ENCODE results near the gene AP2M1.

AP2M1 gene

DNA sequence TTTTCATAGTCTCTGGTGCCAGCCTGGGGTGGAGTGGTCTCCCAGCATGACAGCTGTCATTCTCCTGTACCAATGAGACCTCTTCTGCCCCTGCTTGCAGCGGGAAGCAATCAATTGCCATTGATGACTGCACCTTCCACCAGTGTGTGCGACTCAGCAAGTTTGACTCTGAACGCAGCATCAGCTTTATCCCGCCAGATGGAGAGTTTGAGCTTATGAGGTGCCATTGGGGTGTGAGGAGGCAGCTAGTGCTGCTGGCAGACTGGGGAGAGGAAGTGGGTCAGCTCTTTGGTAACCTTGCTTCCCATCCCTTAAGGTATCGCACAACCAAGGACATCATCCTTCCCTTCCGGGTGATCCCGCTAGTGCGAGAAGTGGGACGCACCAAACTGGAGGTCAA lies 6.9 kb downstream of the AP2M1 start:
- H3K27ac ChIP-seq = peak overlapping the region; percentile 32
- ChIA-PET POLR2A (ENCODE audit: low non-redundant PET) (no interaction called here), CTCF (interaction anchor here (1.2 kb wide), 1 partner anchor 52 kb away, joined by 3 read pairs; no protein-coding TSS in a partner anchor)
- TF ChIP-seq, protein P1, sequence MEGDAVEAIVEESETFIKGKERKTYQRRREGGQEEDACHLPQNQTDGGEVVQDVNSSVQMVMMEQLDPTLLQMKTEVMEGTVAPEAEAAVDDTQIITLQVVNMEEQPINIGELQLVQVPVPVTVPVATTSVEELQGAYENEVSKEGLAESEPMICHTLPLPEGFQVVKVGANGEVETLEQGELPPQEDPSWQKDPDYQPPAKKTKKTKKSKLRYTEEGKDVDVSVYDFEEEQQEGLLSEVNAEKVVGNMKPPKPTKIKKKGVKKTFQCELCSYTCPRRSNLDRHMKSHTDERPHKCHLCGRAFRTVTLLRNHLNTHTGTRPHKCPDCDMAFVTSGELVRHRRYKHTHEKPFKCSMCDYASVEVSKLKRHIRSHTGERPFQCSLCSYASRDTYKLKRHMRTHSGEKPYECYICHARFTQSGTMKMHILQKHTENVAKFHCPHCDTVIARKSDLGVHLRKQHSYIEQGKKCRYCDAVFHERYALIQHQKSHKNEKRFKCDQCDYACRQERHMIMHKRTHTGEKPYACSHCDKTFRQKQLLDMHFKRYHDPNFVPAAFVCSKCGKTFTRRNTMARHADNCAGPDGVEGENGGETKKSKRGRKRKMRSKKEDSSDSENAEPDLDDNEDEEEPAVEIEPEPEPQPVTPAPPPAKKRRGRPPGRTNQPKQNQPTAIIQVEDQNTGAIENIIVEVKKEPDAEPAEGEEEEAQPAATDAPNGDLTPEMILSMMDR (conservative IDR thresholded peaks at IDR 0.05; ENCODE audit: low read depth) = no peak
- DNase-seq (ENCODE audit: low spot score) = no peak

DNA sequence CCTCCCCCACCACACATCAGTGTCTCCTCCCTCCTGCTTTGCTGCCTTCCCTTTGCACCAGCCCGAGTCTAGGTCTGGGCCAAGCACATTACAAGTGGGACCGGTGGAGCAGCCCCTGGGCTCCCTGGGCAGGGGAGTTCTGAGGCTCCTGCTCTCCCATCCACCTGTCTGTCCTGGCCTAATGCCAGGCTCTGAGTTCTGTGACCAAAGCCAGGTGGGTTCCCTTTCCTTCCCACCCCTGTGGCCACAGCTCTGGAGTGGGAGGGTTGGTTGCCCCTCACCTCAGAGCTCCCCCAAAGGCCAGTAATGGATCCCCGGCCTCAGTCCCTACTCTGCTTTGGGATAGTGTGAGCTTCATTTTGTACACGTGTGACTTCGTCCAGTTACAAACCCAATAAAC lies 9.0 kb downstream of the AP2M1 start:
- POLR2A ChIA-PET (ENCODE audit: low non-redundant PET) = no interaction called here
- CTCF ChIA-PET = no interaction called here
- no peak for DNase-seq (ENCODE audit: low spot score)
- H3K27ac ChIP-seq = peak overlapping the region; percentile 57
- TF ChIP-seq, protein P1 (conservative IDR thresholded peaks at IDR 0.05; ENCODE audit: low read depth) = no peak

DNA sequence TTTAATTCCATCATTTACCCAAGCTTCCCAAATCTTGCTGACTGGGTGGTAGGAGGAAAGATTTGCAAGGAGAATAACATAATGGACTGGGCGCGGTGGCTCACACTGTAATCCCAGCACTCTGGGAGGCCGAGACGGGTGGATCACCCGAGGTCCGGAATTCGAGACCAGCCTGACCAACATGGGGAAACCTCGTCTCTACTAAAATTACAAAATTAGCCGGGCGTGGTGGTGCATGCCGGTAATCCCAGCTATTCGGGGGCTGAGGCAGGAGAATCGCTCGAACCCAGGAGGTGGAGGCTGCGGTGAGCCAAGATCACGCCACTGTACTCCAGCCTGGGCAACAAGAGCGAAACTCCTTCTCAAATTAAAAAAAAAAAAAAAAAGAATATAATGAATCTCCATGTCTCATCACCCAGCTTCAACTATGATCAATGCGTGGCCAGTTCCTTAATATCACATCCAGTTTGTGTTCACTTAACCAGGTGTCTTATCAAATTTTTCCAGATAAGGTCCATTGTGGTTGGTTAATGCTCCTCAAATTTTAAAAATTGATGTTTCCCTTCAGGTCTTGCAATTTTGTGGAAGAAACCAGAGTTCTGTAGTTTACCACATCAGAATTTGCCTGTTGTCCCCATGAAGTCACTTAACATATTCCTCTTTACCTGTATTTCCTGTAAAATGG lies 10.0 kb downstream of the AP2M1 start:
- peak overlapping the region; percentile 57 for H3K27ac ChIP-seq
- no peak for DNase-seq (ENCODE audit: low spot score)
- TF ChIP-seq, protein P1 (conservative IDR thresholded peaks at IDR 0.05; ENCODE audit: low read depth) = no peak
- ChIA-PET CTCF (interaction anchor here (0.9 to 1.2 kb wide), 2 partner anchors 43 to 48 kb away, joined by 5 read pairs; no protein-coding TSS in a partner anchor), POLR2A (ENCODE audit: low non-redundant PET) (no interaction called here)

DNA sequence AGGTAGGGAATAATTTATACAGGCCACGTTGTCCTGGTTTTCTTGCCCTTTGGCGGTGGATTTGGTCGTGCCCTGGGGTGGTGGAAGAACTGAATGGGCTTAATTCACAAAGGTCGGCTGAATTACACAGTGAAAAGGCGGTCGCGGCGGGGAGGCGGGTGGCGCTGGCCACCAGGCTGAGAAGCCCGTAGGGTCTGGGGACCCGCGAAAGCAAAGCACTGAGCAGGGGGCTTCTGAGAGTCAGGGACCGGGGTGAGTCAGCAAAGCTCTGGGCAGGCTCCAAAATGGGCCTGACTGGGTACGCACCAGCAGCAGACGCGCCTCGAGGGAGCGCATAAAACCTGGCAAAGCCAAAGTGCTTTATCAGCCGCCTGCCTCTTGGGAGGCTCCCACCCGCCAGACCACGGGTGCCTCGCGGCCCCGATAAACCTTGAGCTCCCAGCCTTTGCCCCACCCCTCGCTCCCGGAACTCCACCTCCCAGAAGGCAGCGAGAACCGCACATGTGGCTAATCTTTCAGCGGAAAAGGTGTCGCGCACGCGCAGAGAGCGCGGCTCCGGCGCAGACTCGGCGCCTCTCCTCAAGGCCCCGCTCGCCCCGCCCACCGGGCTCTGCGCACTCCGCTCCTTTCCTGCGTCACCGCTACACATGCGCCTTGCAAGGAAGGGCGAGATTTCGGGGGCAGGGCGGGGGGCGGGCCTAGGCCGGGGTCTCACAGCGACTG lies 11.0 kb downstream of the AP2M1 start:
- peak overlapping the region; percentile 93 for H3K27ac ChIP-seq
- POLR2A ChIA-PET (ENCODE audit: low non-redundant PET) = interaction anchor here (1.3 kb wide), 1 partner anchor 9 kb away, joined by 5 read pairs; no protein-coding TSS in a partner anchor
- CTCF ChIA-PET = interaction anchor here (0.9 to 1.2 kb wide), 2 partner anchors 42 to 49 kb away, joined by 5 read pairs; no protein-coding TSS in a partner anchor
- peak; percentile 97 for DNase-seq (ENCODE audit: low spot score)
- TF ChIP-seq, protein P1 (conservative IDR thresholded peaks at IDR 0.05; ENCODE audit: low read depth) = no peak

DNA sequence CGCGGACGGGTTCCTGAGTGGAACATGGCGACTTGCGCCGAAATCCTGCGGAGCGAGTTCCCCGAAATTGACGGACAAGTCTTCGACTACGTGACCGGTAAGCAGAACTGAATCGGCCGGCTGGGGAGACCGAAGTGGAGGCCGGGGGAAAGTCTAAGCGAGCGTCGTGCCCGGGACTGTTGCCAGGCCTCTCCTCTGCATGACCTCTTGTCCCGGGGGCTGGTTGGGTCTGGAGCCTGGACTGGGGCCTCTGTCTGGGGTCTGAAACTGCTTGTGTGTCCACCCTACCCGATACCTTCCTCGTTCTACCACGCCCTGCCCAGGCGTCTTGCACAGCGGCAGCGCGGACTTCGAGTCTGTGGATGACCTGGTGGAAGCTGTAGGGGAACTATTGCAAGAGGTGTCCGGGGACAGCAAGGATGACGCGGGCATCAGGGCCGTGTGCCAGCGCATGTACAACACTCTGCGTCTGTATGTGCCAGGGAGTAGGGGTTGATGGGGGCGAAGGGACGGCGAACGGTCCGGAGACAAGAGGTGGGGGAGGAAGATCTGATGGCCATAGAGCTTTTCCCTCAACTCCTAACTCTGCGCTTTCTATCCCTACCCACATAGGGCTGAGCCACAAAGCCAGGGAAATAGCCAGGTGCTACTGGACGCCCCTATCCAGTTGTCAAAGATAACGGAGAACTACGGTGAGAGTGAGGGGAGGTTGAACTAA lies 11.7 kb downstream of the AP2M1 start, which contains the start of gene ABCF3:
Gene ABCF3 (plus strand): TSS at position 16 of the 718 bp plus-strand sequence. CDS start 9 bp downstream, at position 25.
- H3K27ac ChIP-seq = peak within 1 kb of the TSS; percentile 93
- TF ChIP-seq, protein P1 (conservative IDR thresholded peaks at IDR 0.05; ENCODE audit: low read depth) = no peak
- DNase-seq (ENCODE audit: low spot score) = no peak
- ChIA-PET POLR2A (ENCODE audit: low non-redundant PET) (interaction anchor here (0.7 to 1.3 kb wide), 2 partner anchors 10 to 187 kb away, joined by 5 to 8 read pairs; no protein-coding TSS in a partner anchor), CTCF (interaction anchor here (0.6 to 1.4 kb wide), 4 partner anchors 21 to 93 kb away, joined by 3 to 6 read pairs (median 4); no protein-coding TSS in a partner anchor)

DNA sequence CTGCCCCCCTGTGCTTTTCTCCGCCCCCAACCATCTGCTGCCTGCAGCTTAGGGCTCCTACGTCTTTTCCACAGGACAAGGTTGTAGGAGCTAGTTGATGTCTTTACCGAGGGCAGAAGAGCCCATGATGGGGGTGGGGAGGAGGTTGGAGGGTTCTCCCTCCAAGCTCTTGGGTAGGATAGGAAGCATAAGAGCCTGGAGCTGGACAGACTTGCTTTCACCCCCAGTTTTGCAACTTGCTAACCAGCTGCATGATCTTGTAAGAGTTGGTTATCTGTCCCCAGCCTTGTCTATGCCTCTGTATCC lies 12.2 kb downstream of the AP2M1 start:
- CTCF ChIA-PET = interaction anchor here (0.6 to 1.4 kb wide), 3 partner anchors 21 to 94 kb away, joined by 3 to 6 read pairs (median 4); no protein-coding TSS in a partner anchor
- DNase-seq (ENCODE audit: low spot score) = no peak
- TF ChIP-seq, protein P1 (conservative IDR thresholded peaks at IDR 0.05; ENCODE audit: low read depth) = no peak
- POLR2A ChIA-PET (ENCODE audit: low non-redundant PET) = interaction anchor here (0.7 to 1.3 kb wide), 2 partner anchors 10 to 188 kb away, joined by 5 to 8 read pairs; no protein-coding TSS in a partner anchor
- peak overlapping the region; percentile 93 for H3K27ac ChIP-seq

Measured in RWPE1 (cell line).